A549 (cell line): ENCODE measurements around the gene RBM39. TPM values are rescaled to one million over a fixed set of nuclear protein-coding genes. Genes with fewer than 3 reads are reported as not detected.
"Not testable (repeated sequence)": the region's sequence is repeated elsewhere in the genome, so short reads cannot be mapped to it uniquely, and the experiment has no call there.

Experiments used
- ATAC-seq, 2 experiments: fragments of 200-7000 bp in 1 of 2; fragments of >200 bp in 1 of 2; cut with Nextera tagmentation in 1 of 2; cut with Tn5 transposase in 1 of 2; 3 replicates each; pipeline versions ENCODE4 v1.8.0 to v1.9.1; 2018 to 2020; ENCODE audit warnings: mild to moderate bottlenecking in 1 of 2, moderate library complexity in 1 of 2
- CTCF ChIA-PET: fragments of 300-600 bp; sonication (Branson Sonifier 250); formaldehyde crosslinking; extraction: SDS; loops from one replicate; lab custom pipeline; 2021; ENCODE audit warnings: antibody characterized with exemption, inconsistent platforms; lab: Yijun Ruan, JAX
- POLR2A ChIA-PET: fragments of 350-600 bp; formaldehyde crosslinking; extraction: SDS; loops from one replicate; lab custom pipeline; 2021; ENCODE audit warnings: antibody characterized with exemption, inconsistent platforms; lab: Yijun Ruan, JAX
- DNase-seq, 2 experiments: peaks; one replicate each; pipeline versions ENCODE4 v3.0.0 to v3.0.0-alpha.2; 2011 to 2016; ENCODE audit warnings: low read depth in 1 of 2, low spot score in 1 of 2
- FAIRE-seq: peaks from 2 replicates; lab custom pipeline; 2011; peaks lifted over from hg19 to GRCh38; lab: Jason Lieb, UNC
- H3K27ac ChIP-seq, 2 experiments: fragments of >200 bp; sonication (Bioruptor Twin); formaldehyde crosslinking; 3 replicates each; pipeline ENCODE4 v1.5.1; 2016 to 2017
- H3K4me1 ChIP-seq: fragments of >200 bp; sonication (Bioruptor Twin); formaldehyde crosslinking; 3 replicates; pipeline ENCODE4 v1.6.1; 2016
- H3K4me2 ChIP-seq: fragments of >200 bp; sonication (Bioruptor Twin); formaldehyde crosslinking; 3 replicates; pipeline ENCODE4 v1.6.1; 2016
- H3K4me3 ChIP-seq: fragments of >200 bp; sonication (Bioruptor Twin); formaldehyde crosslinking; 3 replicates; pipeline ENCODE4 v1.5.1; 2016
- H3K9me3 ChIP-seq: fragments of >200 bp; sonication (Bioruptor Twin); formaldehyde crosslinking; 3 replicates; pipeline ENCODE4 v1.6.1; 2016
- CBX8 ChIP-seq: fragments of 200-600 bp; sonication (generic); IDR thresholded peaks from 2 replicates; pipeline ENCODE4 v1.6.1; 2016
- EHF ChIP-seq: fragments of 250-450 bp; sonication (Bioruptor Pico); IDR thresholded peaks from 2 replicates; pipeline ENCODE4 v1.5.0; 2020; ENCODE audit warnings: mild to moderate bottlenecking
- EP300 ChIP-seq, 2 experiments: fragments of >200 bp; sonication (Bioruptor Twin); formaldehyde crosslinking; IDR thresholded peaks; 2 replicates in 1 of 2; 3 replicates in 1 of 2; pipeline ENCODE4 v1.6.1; 2016 to 2017
- GATA3 ChIP-seq: IDR thresholded peaks from 2 replicates; pipeline ENCODE4 v1.6.1; 2012; ENCODE audit warnings: borderline replicate concordance
- JUN ChIP-seq, 2 experiments: fragments of >200 bp; sonication (Bioruptor Twin); formaldehyde crosslinking; IDR thresholded peaks; 2 replicates in 1 of 2; 3 replicates in 1 of 2; pipeline ENCODE4 v1.6.1; 2016 to 2017
- JUNB ChIP-seq: fragments of >200 bp; sonication (Bioruptor Twin); formaldehyde crosslinking; IDR thresholded peaks from 2 replicates; pipeline ENCODE4 v1.6.1; 2016
- KDM1A ChIP-seq: fragments of 200-600 bp; sonication (generic); IDR thresholded peaks from 2 replicates; pipeline ENCODE4 v1.6.1; 2016; ENCODE audit warnings: low read depth, mild to moderate bottlenecking
- NFE2L2 ChIP-seq: fragments of 150-350 bp; conservative IDR thresholded peaks from 2 replicates; pipeline ENCODE4 v1.6.1; 2014; ENCODE audit warnings: low read length
- NPAS2 ChIP-seq: fragments of 250-450 bp; sonication (Bioruptor Pico); IDR thresholded peaks from 2 replicates; pipeline ENCODE4 v1.8.0; 2022; ENCODE audit warnings: mild to moderate bottlenecking, moderate library complexity, borderline replicate concordance
- POLR2AphosphoS2 ChIP-seq: conservative IDR thresholded peaks from 2 replicates; pipeline ENCODE4 v1.6.1; 2012; ENCODE audit warnings: low read length, improper control_type of control experiment, inconsistent platforms
- RAD21 ChIP-seq, 2 experiments: fragments of >200 bp in 1 of 2; sonication (Bioruptor Twin) in 1 of 2; formaldehyde crosslinking in 1 of 2; IDR thresholded peaks in 1 of 2; conservative IDR thresholded peaks in 1 of 2; 2 replicates in 1 of 2; 3 replicates in 1 of 2; pipeline ENCODE4 v1.6.1; 2012 to 2018; ENCODE audit warnings: inconsistent platforms in 1 of 2
- SMC3 ChIP-seq: fragments of >200 bp; sonication (Bioruptor Twin); formaldehyde crosslinking; IDR thresholded peaks from 3 replicates; pipeline ENCODE4 v1.6.1; 2018; ENCODE audit warnings: inconsistent platforms
- ZFP36 ChIP-seq: fragments of 450-650 bp; IDR thresholded peaks from 2 replicates; pipeline ENCODE4 v1.6.1; 2014; ENCODE audit warnings: borderline replicate concordance; ENCODE audit not compliant: partially characterized antibody
- ZNF302 ChIP-seq: fragments of 250-450 bp; sonication (Bioruptor Pico); IDR thresholded peaks from 2 replicates; pipeline ENCODE4 v1.9.0; 2021; ENCODE audit warnings: inconsistent platforms, mild to moderate bottlenecking, moderate library complexity
- WGBS: methylation state at CpG from one replicate; pipeline ENCODE4 v1.1.6; 2017; ENCODE audit errors: missing lambda C conversion rate; 5-methylcytosine and 5-hydroxymethylcytosine counted together
- polyA plus RNA-seq, 4 experiments: library from polyadenylated mRNA; depleted of rRNA in 3 of 4; stranded (reverse); fragments of >200 nt; fragmentation: RNase III in 1 of 4; extraction: RNeasy Plus Mini Kit Qiagen cat#74134 plus additional on column Dnase treatment in 1 of 4; gene quantifications; 2 replicates in 3 of 4; 3 replicates in 1 of 4; pipeline ENCODE4 v1.2.3, GENCODE V29; 2011 to 2017
- TF ChIP-seq, protein P1 (sequence below): fragments of >200 bp; sonication (Bioruptor Twin); formaldehyde crosslinking; IDR thresholded peaks from 3 replicates; pipeline ENCODE4 v1.5.1; 2016
- TF ChIP-seq, protein P2 (sequence below): IDR thresholded peaks from 2 replicates; pipeline ENCODE4 v1.6.1; 2012
- TF ChIP-seq, protein P3 (sequence below): fragments of >200 bp; sonication (Bioruptor Twin); formaldehyde crosslinking; IDR thresholded peaks from 3 replicates; pipeline ENCODE4 v1.6.1; 2016
- TF ChIP-seq, protein P4 (sequence below): fragments of 200-600 bp; sonication (generic); IDR thresholded peaks from 2 replicates; pipeline ENCODE4 v1.6.1; 2016; ENCODE audit warnings: antibody characterized with exemption, mild to moderate bottlenecking, moderate library complexity
- TF ChIP-seq, protein P5 (sequence below): IDR thresholded peaks from 2 replicates; pipeline ENCODE4 v1.6.1; 2012
- TF ChIP-seq, protein P6 (sequence below): fragments of 450-650 bp; IDR thresholded peaks from 2 replicates; pipeline ENCODE4 v1.6.1; 2014; ENCODE audit warnings: antibody characterized with exemption

Gene RBM39
- polyA plus RNA-seq, 2 of the 4 experiments (the other 2 are of a cell fraction), result 127 to 212 TPM

DNA sequence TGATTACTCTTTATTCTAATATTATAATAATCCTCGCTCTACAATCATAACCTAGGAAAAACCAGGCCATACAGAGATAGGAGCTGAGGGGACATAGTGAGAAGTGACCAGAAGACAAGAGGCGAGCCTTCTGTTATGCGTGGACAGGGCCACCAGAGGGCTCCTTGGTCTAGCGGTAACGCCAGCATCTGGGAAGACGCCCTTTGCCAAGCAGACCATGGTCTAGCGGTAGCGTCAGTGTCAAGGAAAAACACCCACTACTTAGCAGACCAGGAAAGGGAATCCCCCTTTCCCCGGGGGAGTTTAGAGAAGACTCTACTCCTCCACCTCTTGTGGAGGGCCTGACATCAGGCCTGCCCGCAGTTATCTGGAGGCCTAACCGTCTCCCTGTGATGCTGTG, 55.2 kb downstream of the RBM39 start:
- H3K4me2 ChIP-seq, H3K27ac ChIP-seq, H3K9me3 ChIP-seq, H3K4me1 ChIP-seq, H3K4me3 ChIP-seq, POLR2A ChIA-PET, ATAC-seq, FAIRE-seq: not testable (repeated sequence)
- WGBS, result 72% methylated on average over 11 of the region's 11 CpGs
- TF ChIP-seq, protein P1, sequence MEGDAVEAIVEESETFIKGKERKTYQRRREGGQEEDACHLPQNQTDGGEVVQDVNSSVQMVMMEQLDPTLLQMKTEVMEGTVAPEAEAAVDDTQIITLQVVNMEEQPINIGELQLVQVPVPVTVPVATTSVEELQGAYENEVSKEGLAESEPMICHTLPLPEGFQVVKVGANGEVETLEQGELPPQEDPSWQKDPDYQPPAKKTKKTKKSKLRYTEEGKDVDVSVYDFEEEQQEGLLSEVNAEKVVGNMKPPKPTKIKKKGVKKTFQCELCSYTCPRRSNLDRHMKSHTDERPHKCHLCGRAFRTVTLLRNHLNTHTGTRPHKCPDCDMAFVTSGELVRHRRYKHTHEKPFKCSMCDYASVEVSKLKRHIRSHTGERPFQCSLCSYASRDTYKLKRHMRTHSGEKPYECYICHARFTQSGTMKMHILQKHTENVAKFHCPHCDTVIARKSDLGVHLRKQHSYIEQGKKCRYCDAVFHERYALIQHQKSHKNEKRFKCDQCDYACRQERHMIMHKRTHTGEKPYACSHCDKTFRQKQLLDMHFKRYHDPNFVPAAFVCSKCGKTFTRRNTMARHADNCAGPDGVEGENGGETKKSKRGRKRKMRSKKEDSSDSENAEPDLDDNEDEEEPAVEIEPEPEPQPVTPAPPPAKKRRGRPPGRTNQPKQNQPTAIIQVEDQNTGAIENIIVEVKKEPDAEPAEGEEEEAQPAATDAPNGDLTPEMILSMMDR, result peak; percentile 39
- TF ChIP-seq SMC3, result peak; percentile 38; the same call in 2 of the 3 replicates
- TF ChIP-seq RAD21 (conservative IDR thresholded peaks at IDR 0.05 in 1 of 2, IDR thresholded peaks at IDR 0.05 in 1 of 2), result peak; percentile 37 to 72; a peak in 4 of 5 replicates
- DNase-seq, result peak in 1 of 2 experiments; percentile 69
- CTCF ChIA-PET, result interaction anchor here (0.6 to 3.2 kb wide), 5 partner anchors 10 to 267 kb away, joined by 3 to 14 read pairs (median 4); partner anchors contain the start of gene SCAND1

DNA sequence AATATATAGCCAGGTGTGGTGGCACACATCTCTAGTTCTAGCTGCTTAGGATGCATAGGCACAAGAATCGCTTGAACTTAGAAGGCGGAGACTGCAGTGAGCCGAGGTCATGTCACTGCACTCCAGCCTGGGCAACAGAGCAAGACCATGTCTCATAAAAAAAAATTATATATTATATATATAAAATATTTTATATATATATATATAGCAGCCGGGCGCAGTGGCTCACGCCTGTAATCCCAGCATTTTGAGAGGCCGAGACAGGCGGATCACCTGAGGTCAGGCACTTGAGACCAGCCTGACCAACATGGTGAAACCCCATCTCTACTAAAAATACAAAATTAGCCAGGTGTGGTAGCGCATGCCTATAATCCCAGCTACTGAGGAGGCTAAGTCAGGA, 56.7 kb downstream of the RBM39 start:
- H3K4me1 ChIP-seq, ATAC-seq, DNase-seq, FAIRE-seq, H3K4me3 ChIP-seq, POLR2A ChIA-PET, H3K4me2 ChIP-seq, H3K9me3 ChIP-seq, H3K27ac ChIP-seq: not testable (repeated sequence)
- WGBS, result 93% methylated on average over 9 of the region's 9 CpGs
- CTCF ChIA-PET, result interaction anchor here (1.1 to 3.2 kb wide), 2 partner anchors 8 to 19 kb away, joined by 3 to 14 read pairs; no protein-coding TSS in a partner anchor

DNA sequence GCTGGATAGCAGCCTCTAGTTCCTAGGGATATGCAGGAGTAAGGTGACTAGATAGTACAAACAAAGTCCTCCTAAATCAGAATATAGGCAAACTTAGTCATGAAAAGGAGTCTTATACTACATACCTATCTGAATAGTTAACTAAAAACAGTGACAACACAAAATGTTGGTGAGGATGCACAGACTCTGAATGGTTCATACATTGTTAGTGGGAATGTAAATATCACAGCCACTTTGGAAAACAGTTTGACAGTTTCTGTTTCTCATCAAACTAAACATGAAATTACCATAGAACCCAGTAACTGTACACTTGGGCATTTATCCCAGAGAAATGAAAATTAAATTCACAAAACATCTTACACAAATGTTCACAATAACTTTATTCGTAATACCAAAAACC, 60.1 kb downstream of the RBM39 start:
- POLR2A ChIA-PET, result no interaction called here

More for the DNA sequence above, 60.1 kb downstream of the RBM39 start:
- Histone ChIP-seq H3K4me1 (no peaks in the 10 kb centered on the region), H3K27ac (no peak overlapping the region), H3K9me3 (no peaks in the 10 kb centered on the region), H3K4me3 (no peak overlapping the region), H3K4me2 (no peak overlapping the region)
- CTCF ChIA-PET, result no interaction called here
- ATAC-seq, result no peak
- TF ChIP-seq, protein P2, sequence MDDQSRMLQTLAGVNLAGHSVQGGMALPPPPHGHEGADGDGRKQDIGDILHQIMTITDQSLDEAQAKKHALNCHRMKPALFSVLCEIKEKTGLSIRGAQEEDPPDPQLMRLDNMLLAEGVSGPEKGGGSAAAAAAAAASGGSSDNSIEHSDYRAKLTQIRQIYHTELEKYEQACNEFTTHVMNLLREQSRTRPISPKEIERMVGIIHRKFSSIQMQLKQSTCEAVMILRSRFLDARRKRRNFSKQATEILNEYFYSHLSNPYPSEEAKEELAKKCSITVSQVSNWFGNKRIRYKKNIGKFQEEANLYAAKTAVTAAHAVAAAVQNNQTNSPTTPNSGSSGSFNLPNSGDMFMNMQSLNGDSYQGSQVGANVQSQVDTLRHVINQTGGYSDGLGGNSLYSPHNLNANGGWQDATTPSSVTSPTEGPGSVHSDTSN, result no peak
- TF ChIP-seq, protein P3, sequence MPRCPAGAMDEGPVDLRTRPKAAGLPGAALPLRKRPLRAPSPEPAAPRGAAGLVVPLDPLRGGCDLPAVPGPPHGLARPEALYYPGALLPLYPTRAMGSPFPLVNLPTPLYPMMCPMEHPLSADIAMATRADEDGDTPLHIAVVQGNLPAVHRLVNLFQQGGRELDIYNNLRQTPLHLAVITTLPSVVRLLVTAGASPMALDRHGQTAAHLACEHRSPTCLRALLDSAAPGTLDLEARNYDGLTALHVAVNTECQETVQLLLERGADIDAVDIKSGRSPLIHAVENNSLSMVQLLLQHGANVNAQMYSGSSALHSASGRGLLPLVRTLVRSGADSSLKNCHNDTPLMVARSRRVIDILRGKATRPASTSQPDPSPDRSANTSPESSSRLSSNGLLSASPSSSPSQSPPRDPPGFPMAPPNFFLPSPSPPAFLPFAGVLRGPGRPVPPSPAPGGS, result no peak
- TF ChIP-seq KDM1A, result no peak
- no peak for TF ChIP-seq JUN (IDR thresholded peaks at IDR 0.05)
- TF ChIP-seq, protein P1, result no peak
- TF ChIP-seq, protein P4, sequence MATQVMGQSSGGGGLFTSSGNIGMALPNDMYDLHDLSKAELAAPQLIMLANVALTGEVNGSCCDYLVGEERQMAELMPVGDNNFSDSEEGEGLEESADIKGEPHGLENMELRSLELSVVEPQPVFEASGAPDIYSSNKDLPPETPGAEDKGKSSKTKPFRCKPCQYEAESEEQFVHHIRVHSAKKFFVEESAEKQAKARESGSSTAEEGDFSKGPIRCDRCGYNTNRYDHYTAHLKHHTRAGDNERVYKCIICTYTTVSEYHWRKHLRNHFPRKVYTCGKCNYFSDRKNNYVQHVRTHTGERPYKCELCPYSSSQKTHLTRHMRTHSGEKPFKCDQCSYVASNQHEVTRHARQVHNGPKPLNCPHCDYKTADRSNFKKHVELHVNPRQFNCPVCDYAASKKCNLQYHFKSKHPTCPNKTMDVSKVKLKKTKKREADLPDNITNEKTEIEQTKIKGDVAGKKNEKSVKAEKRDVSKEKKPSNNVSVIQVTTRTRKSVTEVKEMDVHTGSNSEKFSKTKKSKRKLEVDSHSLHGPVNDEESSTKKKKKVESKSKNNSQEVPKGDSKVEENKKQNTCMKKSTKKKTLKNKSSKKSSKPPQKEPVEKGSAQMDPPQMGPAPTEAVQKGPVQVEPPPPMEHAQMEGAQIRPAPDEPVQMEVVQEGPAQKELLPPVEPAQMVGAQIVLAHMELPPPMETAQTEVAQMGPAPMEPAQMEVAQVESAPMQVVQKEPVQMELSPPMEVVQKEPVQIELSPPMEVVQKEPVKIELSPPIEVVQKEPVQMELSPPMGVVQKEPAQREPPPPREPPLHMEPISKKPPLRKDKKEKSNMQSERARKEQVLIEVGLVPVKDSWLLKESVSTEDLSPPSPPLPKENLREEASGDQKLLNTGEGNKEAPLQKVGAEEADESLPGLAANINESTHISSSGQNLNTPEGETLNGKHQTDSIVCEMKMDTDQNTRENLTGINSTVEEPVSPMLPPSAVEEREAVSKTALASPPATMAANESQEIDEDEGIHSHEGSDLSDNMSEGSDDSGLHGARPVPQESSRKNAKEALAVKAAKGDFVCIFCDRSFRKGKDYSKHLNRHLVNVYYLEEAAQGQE, result no peak
- no peak for TF ChIP-seq NFE2L2
- TF ChIP-seq, protein P5, sequence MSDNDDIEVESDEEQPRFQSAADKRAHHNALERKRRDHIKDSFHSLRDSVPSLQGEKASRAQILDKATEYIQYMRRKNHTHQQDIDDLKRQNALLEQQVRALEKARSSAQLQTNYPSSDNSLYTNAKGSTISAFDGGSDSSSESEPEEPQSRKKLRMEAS, result no peak
- no peak for TF ChIP-seq ZFP36
- TF ChIP-seq JUNB, result no peak
- no peak for TF ChIP-seq CBX8
- no peak for TF ChIP-seq POLR2AphosphoS2
- no peak for TF ChIP-seq EP300 (IDR thresholded peaks at IDR 0.05)
- TF ChIP-seq NPAS2, result no peak
- no peak for TF ChIP-seq GATA3
- TF ChIP-seq SMC3, result no peak
- TF ChIP-seq, protein P6, sequence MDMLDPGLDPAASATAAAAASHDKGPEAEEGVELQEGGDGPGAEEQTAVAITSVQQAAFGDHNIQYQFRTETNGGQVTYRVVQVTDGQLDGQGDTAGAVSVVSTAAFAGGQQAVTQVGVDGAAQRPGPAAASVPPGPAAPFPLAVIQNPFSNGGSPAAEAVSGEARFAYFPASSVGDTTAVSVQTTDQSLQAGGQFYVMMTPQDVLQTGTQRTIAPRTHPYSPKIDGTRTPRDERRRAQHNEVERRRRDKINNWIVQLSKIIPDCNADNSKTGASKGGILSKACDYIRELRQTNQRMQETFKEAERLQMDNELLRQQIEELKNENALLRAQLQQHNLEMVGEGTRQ, result no peak
- TF ChIP-seq ZNF302 (CRISPR knock-in tag), result no peak
- TF ChIP-seq EHF (CRISPR knock-in tag), result no peak
- 94% methylated on average over 1 of the region's 1 CpG for WGBS
- no peak for FAIRE-seq
- no peak for DNase-seq
